Effector CD8-positive, alpha-beta T cell (primary cell): ENCODE data around the gene IREB2.
"Not testable (repeated sequence)": the region's sequence is repeated elsewhere in the genome, so short reads cannot be mapped to it uniquely, and the experiment has no call there.

Experiments used
- DNase-seq: peaks from one replicate; lab custom pipeline; 2025; lab: John Stamatoyannopoulos, UW

The IREB2 gene

GRCh38 chr15:78479650-78480049 is 41.6 kb downstream of the IREB2 start:
- no peak for DNase-seq

GRCh38 chr15:78481917-78482316 is 43.9 kb downstream of the IREB2 start:
- DNase-seq, result no peak

GRCh38 chr15:78492872-78493271 is 54.9 kb downstream of the IREB2 start:
- no peak for DNase-seq

- DNase-seq, result no peak
Observed at GRCh38 chr15:78501857-78502256, 63.8 kb downstream of the IREB2 start.

- no peak for DNase-seq
Observed at GRCh38 chr15:78502641-78503040, 64.6 kb downstream of the IREB2 start.

- peak; percentile 72 for DNase-seq
Observed at GRCh38 chr15:78506971-78507830, 69.2 kb downstream of the IREB2 start, which contains the start of gene HYKK. HYKK (plus strand) TSS chr15:78507577; CDS start chr15:78513089, 5,512 bp downstream.

GRCh38 chr15:78507831-78508160 is 69.8 kb downstream of the IREB2 start:
- DNase-seq, result no peak

GRCh38 chr15:78508272-78508671 is 70.3 kb downstream of the IREB2 start:
- DNase-seq, result no peak

- no peak for DNase-seq
Observed at GRCh38 chr15:78509726-78510312, 71.8 kb downstream of the IREB2 start.

- not testable (repeated sequence) for DNase-seq
Observed at GRCh38 chr15:78520035-78520434, 82.0 kb downstream of the IREB2 start.

GRCh38 chr15:78524230-78524629 is 86.2 kb downstream of the IREB2 start:
- no peak for DNase-seq

- DNase-seq, result no peak
Observed at GRCh38 chr15:78527325-78527724, 89.3 kb downstream of the IREB2 start.

GRCh38 chr15:78533331-78533730 is 95.3 kb downstream of the IREB2 start:
- no peak for DNase-seq

GRCh38 chr15:78536134-78536533 is 98.1 kb downstream of the IREB2 start:
- DNase-seq, result no peak

GRCh38 chr15:78537266-78537905 is 99.4 kb downstream of the IREB2 start:
- no peak for DNase-seq

GRCh38 chr15:78538358-78538757 is 100.3 kb downstream of the IREB2 start:
- no peak for DNase-seq

- not testable (repeated sequence) for DNase-seq
Observed at GRCh38 chr15:78539464-78540140, 101.6 kb downstream of the IREB2 start.

GRCh38 chr15:78540141-78540870 is 102.3 kb downstream of the IREB2 start, which contains the start of gene PSMA4:
PSMA4 (plus strand) TSS chr15:78540444; CDS start chr15:78541928, 1,484 bp downstream.
- peak; percentile 93 for DNase-seq

GRCh38 chr15:78540871-78541743 is 103.1 kb downstream of the IREB2 start:
- DNase-seq, result no peak

- DNase-seq, result no peak
Observed at GRCh38 chr15:78541744-78542034, 103.7 kb downstream of the IREB2 start.

GRCh38 chr15:78542647-78543046 is 104.6 kb downstream of the IREB2 start:
- DNase-seq, result no peak
